Hippocampal formation (tissue), 2 donors: ENCODE measurements around the gene ZNF579.
A peak's percentile ranks its signal among the peaks of the same experiment; 100 is the strongest.

Experiments used
- DNase-seq, 2 donors: peaks; one replicate each; lab custom pipeline; 2025; lab: John Stamatoyannopoulos, UW

The ZNF579 gene

GRCh38 chr19:55580628-55581144, at the start of gene ZNF579:
ZNF579 (minus strand) TSS chr19:55580848; CDS start chr19:55579639, 1,209 bp downstream.
- peak; percentile 68 to 92 for DNase-seq

- no peak for DNase-seq
These were observed 45.7 kb upstream of the ZNF579 start for GRCh38 chr19:55626350-55626749.

- no peak for DNase-seq
These were observed 44.3 kb upstream of the ZNF579 start for GRCh38 chr19:55625004-55625326.

GRCh38 chr19:55624109-55625003, 43.7 kb upstream of the ZNF579 start, which contains the start of gene ZNF784:
ZNF784 (minus strand) TSS chr19:55624566; CDS start chr19:55624561, 5 bp downstream.
- DNase-seq = peak; percentile 88 to 91

- no peak for DNase-seq
These were observed 42.9 kb upstream of the ZNF579 start for GRCh38 chr19:55623561-55623960.

- no peak for DNase-seq
These were observed 42.5 kb upstream of the ZNF579 start for GRCh38 chr19:55623130-55623529.

GRCh38 chr19:55622242-55622969, 41.8 kb upstream of the ZNF579 start:
- DNase-seq = no peak

- no peak for DNase-seq
These were observed 41.1 kb upstream of the ZNF579 start for GRCh38 chr19:55621673-55622231.

GRCh38 chr19:55621205-55621672, 40.6 kb upstream of the ZNF579 start:
- no peak for DNase-seq

- no peak for DNase-seq
These were observed 40.0 kb upstream of the ZNF579 start for GRCh38 chr19:55620410-55621204.

- DNase-seq = no peak
These were observed 38.6 kb upstream of the ZNF579 start for GRCh38 chr19:55619286-55619685.

GRCh38 chr19:55618426-55618825, 37.8 kb upstream of the ZNF579 start:
- DNase-seq = no peak

- no peak for DNase-seq
These were observed 36.8 kb upstream of the ZNF579 start for GRCh38 chr19:55617426-55617825.

- DNase-seq = no peak
These were observed 35.8 kb upstream of the ZNF579 start for GRCh38 chr19:55616395-55616875.

- DNase-seq = no peak
These were observed 35.1 kb upstream of the ZNF579 start for GRCh38 chr19:55615543-55616394.

- DNase-seq = no peak
These were observed 34.3 kb upstream of the ZNF579 start for GRCh38 chr19:55614711-55615542.

GRCh38 chr19:55613930-55614710, 33.5 kb upstream of the ZNF579 start:
- DNase-seq = no peak

- DNase-seq = no peak
These were observed 32.7 kb upstream of the ZNF579 start for GRCh38 chr19:55613396-55613795.
